ENCODE data around the gene MEN1.

The MEN1 gene

DNA sequence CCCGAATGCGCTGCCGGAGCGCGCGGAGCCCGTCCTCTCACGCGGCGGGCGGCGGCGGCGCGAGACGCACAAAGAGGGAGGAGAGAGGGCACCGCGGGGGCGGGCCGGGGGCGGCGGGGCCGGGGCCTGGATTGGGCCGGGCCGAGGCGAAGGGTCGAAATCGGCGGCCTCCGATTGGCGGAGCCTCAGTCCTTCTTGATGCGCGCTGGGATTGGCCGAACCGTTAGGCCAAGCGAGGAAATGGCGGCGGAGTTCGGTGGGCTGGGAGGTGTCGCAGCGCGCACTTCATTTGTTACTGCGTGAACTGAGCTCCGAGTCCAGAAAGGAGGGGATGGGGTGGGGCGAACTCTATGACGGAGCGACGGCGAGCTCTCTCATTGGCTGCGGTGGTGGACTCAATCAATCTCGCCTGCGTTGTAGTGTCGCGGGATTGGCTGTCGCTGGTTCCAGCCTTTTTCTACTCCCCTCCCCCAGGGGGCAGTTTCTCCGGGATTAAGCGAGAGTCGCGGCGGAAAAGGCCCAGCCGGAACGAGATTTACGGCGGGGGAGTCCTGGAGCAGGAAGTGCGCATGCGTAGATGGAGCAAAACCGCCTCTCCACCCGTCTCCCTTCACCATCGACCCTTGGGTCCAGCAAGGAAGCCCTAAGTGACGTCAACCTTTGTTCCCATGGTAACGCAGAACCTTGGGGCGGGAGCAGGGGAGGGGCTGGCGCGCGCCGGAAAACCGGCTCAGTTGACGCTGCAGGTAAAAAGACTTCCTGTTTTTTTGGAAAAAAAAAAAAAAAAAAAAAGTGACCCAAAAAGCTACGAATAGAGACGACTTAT, 31.7 kb downstream of the MEN1 start, which contains the start of gene SF1:
TSS of gene SF1 (minus strand) at position 70 of the 826 bp plus-strand sequence. CDS start 150 bp downstream, outside the sequence.
- DNase-seq (ENCODE audit: low spot score): peak; percentile 99

DNA sequence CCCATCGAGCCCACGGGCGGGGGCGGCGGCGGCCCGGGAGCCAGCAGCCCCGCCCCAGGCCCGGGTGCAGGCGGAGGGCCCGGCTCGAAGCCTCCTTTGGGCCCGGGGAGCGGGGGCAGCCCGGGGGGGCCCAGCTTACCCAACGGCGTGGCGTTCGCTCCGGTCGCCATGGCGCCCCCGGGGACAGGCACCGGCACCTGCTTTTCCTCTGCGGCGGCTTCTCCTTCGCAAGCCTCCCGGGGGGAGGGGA, 32.2 kb downstream of the MEN1 start:
- no peak for DNase-seq (ENCODE audit: low spot score)

DNA sequence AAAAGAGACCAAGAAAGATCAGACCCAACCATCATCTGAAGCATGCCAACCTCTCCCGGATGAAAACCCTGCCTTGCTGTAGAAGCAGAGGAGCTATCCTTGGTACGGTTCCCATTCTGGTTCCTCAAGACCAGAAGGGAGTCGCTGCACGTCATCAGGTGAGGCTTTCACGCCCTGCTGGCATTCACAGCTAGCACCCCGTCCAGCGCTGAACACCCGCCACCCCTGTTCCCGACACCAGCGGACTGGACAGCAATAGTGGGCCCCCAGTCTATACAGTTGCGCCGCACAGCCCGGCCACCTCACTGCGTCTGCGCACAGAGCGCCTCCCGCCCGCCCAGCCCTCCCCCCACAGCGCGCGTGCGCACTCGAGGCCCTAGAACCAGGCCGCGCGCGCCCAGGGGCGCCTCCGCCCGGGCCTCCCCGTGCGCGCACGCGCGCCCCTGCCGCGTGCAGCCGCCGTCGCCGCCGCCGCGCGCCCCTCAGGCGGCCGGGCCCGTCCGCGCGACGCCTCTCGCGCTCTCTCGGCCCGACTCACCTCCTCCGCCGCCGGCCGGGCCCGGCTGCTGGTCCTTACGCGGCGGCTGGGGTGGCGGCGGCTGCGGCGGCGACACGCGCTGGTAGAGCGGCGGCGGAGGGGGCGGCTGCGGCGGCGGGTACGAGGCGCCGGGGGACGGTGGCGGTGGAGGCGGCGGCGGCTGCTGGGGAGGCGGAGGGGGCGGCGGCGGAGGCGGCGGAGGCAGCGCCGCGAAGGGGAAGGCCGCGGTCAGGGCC, 32.7 kb downstream of the MEN1 start:
- peak; percentile 77 for DNase-seq (ENCODE audit: low spot score)

DNA sequence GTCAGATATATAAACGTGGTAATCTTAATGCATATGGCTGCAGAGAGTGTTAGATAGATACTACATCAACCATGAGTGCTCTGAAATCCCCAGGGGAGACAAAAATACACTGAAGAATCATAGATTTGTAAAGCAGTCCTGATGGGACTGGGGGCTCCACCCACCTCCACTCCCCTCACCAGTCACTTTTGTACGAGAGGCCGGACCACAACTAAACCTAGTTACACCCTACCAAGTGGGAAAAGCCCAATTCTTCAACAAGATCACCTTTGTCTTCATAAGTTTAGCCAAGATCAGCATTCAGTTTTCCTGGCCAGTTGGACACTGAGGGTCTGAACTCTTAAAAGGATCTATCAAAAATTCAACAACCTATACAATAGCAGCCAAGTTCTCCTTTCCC, 33.5 kb downstream of the MEN1 start:
- no peak for DNase-seq (ENCODE audit: low spot score)

DNA sequence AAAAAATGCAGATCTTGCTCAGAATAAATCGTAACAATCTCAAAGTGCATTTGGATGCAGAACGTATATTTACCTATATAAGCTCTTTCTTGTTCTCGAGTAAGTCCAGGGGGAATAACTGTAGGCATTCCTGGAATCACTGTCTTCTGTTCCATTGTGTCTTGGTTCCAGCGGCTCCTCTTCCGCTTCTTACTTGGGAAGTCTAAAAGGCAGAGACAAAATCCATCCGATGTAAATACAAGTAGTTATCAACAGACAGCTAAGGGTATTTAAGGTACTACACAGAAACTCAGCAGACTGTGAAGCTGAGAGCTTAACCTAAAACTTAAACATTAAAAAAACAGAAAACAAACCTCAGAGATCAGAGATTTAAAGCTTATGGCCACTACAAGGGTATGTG, 33.9 kb downstream of the MEN1 start:
- no peak for DNase-seq (ENCODE audit: low spot score)

DNA sequence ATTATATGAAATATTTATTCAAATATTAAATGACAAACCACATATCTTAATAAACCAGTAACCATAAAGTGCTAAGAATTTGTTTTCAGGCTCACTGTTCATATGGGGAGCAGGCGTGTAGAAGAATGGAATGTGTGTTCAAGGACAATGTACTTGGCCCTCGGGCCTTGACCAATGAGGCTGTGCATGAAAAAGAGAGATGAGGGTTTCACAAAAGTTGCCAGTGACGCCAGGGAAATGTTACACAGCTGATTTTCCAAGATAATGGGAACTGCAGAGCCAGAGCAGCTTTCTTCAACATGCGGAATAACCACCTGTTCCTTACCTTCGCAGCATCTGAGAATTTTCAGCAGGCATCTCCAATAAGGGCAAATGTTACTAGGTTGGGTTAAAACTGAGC, 36.2 kb downstream of the MEN1 start:
- no peak for DNase-seq (ENCODE audit: low spot score)

DNA sequence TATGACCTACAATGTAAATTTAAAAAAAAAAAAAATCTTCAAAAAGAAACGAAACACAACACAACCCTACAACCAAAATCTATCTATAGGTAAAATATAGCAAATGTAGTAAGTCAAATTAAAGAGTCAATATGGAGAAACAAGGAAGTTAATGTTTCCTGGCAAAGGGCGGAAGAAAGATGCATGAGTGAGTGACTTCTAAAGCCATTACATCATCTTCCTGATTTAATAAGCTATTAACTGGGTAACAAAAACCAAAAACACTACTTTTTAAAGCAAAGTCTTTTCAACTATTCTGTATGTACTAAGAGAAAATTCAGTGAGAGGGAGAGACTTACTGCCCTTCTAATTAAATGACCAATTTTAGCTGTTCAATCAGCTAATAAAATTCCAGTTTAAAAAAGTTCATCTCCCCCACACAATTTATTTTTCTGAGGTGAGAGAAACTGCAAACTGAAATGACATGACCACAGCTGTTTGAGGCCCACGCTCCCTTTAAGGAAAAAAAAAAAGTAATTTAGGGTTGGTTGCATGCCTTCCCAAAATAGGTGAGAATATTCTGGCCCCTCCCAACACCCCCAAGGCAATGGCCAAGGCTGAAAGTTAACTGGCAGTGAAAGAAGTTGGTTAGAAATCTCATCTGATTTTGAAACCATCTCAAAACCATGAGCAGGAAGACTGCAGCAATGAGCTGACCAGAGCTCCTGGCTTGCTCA, 37.9 kb downstream of the MEN1 start:
- DNase-seq (ENCODE audit: low spot score): no peak

DNA sequence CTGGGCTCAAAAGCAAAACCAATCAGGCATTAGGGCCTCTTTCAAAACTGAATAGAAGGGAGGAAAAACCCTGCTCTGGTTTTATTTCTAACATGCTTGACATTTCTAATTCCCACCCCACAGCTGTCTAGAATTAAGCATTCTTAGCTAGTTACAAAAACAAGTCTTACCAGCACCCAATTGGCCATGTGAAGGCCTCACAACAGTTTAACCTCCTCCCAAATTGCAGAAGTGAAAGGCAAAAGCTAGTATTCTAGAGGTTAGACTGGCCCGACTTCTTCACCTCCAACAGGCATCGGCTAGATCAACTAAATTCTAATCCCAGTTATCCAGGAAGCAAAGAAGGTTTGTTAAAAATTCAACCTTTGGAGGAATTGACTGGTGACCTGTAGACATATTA, 38.5 kb downstream of the MEN1 start:
- no peak for DNase-seq (ENCODE audit: low spot score)

DNA sequence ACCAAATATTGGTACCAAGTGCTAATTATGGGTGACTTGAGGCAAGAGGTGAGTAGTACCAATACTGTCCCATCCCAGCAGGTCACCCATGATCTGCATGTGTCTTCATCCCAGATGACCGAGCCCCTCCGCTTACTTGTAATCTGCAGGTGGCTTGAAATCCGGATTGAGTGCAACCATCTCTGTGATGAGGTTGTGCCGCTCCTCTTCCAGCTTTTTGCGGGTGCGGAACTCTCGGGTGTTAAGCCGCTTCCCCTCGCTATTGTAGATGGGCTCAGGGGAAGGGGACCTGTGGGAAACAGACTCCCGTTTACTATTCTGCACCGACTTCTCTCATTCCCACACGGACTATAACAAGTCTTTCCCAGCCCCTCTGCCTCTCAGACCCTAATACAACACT, 40.2 kb downstream of the MEN1 start:
- DNase-seq (ENCODE audit: low spot score): no peak

DNA sequence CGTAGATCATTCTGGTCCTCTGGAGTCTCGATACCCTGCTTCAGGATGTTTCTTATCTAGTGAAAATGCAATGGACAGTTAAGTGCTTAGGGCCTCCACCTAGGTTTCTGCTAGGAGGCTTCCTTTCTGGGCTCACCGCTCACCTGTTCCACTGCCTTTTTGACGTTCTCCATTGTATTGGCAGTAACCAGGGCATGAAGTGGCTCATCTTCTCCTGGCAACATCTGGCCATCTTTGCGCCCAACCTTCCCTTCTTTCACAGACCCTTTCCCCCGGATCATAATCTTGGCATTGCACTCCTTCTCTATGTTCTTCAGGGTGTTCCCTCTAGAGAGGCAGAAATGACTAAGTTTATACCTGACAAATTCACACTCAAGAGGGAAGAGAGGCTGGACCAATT, 41.1 kb downstream of the MEN1 start:
- DNase-seq (ENCODE audit: low spot score): no peak

DNA sequence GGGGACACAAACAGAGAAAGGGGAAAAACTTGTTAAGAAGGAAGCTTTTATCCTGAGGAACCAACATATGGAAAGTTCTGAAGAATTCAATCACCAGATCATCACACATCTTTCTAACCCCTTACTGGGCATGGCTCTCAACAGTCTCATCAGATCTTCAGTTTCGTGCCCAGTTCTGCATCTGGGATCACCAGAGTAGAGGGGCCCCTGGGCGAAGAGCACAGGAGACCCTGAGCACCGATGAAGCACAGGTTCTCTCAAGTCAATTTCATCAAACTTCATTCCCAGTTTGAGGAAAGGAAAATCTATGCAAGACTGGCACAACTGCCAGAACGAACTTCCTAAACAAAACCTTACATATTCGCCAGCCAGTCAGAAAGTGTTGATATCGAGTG, 42.1 kb downstream of the MEN1 start:
- no peak for DNase-seq (ENCODE audit: low spot score)

DNA sequence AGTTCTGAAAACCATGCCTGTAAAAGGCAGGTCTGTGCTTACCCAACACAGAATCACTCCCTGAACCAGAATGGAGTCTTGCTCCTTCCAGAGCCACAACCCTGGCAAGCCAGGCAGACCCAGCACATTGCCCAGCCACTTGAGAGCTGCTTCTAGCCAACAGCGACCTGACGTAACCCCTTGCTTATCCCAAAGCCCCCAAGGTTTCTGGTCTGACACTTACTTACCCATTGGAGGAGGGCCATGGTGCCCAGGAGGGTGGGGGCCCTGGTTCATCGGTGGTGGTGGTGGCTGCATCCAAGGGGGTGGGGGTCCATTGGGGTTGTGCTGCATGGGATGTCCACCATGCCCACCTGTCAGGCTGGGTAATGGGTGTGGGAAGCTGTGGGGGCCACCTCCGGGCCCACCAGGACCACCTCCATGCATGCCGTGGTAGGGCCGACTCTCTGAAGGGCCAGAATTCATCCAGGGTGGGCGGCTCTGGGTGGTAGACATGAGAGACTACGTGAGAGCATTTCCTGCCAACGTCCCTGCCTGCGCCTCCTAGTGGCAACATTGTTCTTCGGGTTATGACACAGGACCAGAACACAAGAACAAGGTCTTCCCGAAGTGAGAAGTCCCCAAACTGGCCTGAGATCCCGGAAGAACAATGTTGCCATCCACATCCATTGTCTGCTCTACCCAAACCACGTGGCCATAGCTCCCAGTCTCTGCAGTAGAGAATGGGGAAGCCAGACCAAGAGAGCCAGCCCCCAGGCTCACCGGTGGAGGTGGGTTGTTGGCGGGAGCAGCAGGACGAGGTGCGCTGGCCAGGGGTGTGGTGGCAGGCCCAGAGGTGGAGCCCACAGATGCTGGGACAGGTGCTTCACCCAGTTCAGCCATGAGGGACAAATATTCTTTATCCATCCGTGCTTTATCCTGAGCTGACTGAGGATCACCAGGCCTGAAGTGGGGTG, 42.7 kb downstream of the MEN1 start:
- no peak for DNase-seq (ENCODE audit: low spot score)

DNA sequence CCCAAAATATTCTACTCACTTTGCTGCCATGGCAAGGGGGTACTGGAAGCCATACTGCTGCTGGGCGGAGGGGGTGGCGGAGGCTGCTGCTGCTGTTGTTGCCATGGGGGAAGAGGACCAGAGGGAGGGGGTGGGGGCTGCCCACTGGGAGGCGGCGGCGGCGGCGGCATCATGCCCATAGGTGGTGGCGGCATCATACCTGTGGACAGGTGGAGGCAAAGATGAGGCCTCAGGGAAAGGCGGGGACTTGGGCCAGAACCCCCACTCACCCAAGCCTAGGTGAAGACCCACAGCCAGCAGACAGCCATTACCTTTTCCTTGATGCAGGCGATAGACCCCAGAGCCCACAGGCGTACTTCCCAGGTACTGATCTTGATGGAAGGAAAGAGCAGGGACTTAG, 43.5 kb downstream of the MEN1 start:
- DNase-seq (ENCODE audit: low spot score): no peak

DNA sequence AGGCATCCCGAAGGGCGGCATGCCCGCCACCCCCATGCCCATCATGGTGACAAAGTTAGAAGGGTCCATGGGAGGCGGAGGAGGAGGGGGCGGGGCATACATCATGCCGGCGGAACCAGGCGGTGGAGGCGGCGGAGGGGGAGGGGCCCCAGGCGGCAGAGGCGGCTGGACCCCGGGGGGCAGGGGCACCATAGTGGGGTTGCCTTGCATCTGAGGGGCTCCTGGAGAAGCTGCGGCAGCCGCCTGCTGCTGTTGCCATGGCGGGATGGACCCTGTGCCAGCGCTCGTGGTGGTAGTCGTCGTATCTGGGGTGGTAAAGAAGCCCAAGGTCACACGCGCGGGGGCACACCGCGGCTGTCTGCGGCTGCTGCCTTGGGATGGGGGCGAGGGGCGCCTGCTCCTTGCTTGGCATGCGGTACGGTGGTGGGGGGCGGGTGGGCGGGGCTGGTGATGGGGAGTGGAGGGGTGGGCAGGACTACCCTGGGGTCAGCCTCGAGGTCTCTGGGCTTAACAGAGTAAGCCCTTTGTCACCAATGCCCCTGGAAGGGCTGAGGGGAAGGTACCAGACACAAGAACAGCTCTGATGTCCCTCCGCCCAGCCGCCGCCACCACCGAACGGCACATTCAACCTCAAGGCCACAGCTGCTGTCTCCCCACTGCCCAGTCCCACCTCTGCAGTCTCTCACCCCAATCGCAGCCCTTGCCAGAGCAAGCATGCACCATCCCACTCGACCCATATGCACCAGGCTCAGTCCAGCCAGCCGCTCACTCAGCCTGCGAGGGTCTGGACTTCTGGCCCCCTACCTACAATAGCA, 44.3 kb downstream of the MEN1 start:
- DNase-seq (ENCODE audit: low spot score): no peak

DNA sequence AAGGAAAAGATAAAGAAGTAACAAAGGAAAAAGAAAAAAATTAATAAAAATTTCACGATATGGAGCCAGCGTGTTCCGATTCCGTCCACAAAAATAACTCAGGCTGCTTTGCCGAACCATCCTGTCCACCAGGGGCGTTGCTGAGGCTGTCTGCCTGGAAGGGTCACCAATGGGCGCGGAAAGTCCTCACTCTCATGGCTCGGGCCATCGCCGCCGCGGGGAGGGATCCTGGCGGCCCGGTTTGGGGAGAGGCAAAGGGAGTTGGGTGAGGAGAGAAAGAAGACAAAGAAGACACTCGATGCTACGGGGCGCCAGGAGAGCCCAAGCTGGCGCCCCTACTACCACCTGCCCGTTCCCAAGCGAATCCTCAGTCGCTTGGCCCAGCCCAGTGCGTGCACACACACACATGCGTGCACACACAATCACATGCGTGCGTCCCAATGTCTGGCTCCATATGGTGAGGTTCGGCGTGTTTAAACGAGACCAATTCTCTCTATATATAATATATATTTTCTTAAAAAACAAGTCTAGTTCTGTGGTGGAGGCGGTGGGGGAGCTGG, 45.0 kb downstream of the MEN1 start:
- DNase-seq (ENCODE audit: low spot score): no peak

DNA sequence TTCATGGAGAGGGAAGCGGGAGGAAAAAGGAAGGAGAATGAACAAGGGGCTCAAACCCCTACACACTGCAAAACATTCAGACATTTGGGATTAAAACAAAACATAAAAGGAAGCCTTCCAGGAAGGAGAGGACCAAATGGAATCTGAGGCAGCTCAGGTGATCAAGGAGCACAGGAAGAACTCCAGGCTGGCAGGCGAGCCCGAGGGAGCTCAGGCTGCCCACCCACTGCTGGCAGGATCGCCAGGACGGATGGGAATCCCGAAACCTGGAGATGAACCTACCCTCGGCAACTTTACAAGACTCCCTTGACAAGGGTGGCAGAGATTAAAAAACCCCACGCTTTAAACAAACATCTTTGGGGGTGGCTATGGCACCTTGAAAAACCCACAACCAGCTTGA, 45.6 kb downstream of the MEN1 start:
- no peak for DNase-seq (ENCODE audit: low spot score)

DNA sequence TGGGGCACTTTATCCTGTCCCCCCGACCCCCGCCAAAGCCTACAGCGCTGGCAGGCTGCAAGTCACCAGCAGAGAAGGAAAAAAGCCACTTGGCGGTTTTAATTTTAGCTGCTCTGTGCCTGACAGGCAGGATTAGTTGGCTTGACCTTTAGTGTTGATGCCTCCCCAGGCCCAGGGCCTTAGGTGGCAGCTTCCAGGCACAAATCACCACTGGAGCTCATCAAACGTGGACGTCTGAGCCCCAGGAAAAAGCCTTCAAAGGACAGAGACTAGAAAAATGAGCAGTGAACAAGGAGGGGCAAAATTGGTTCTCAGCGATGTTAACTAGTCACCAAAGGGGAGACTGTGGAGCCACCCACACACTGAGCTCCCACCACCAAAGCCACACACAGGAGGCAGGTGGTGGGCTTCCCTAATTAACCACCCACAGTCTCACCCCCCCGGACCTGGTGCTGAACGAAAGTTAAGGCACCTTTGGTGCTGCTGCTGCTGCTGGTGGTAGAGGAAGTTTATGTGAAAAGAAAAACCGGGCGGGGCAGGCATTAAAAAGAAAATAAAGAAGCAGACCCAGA, 46.2 kb downstream of the MEN1 start:
- DNase-seq (ENCODE audit: low spot score): no peak

DNA sequence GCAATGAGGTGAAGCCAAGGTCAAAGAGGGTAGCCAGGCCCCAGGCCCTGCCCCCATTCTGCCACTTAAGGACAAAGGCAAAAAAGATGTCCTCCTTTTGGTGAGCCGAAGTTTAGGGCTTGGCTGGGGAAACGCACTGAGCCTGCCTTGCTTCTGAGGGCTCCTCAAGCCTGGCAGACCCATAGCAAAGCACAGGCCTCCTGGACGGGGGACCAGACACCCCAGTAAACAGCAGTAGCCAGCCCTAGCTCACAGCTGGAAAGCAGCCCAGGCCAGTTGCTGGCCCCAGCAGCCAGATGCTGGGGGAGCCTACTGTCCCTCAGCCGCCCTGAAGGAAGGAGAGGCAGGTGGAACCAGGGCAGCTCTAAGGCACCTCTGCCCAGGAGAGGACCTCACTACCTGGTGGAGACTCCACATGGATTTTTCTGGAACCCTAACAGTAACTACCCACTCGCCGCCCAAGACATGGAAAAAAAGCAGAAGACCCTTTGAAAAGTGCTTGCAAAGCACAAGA, 46.8 kb downstream of the MEN1 start:
- no peak for DNase-seq (ENCODE audit: low spot score)

DNA sequence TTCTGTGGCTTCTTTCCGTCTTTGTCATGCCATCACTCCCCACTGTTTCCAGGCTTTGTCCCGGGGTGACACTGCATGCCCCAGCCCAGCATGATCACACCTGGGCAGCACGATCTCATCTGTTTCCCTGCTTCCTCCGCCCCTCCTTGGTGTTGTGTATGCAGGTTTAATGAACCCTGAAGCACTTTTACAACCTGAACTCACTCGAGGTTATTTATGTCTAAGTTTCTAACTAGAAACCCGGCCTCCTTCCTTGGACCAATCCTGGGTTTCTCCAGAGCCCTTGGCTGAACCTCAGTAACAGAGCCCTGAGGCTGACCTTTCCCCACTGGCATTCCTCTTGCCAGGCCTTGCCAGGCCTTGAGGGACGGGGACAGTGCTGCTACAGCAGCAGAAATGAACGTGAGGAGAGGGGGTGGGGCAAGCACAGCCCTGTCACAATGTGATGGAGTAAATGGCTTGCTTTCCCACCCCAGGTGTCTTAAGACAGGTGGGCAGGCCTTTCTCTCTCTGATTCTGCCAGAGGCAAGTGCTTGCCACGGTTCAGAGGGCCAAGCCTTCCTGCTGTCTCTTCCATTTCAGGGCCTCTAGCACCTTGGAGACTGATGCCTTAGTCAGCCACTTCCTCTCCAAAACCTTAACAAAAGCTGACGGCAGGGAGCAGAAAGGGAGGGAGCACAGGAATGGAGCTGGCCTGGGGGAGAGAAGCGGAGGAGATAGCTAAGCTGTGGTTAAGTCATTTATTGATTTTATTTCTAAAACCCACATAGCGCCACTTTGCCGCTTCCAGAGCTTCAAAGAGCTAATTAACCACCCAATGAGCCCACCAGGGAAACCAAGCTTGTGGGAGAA, 47.5 kb downstream of the MEN1 start:
- no peak for DNase-seq (ENCODE audit: low spot score)

Measured in LoVo (cell line).